Activated naive CD8-positive, alpha-beta T cell treated with anti-CD3 and anti-CD28 coated beads, Interleukin-2, amount 10 ng/mL, durations not matched to agents 7 days and 5 days (primary cell): ENCODE data around the gene INHBB. TPM values are rescaled to one million over a fixed set of nuclear protein-coding genes. Genes with fewer than 3 reads are reported as not detected.
"Not testable (repeated sequence)": the region's sequence is repeated elsewhere in the genome, so short reads cannot be mapped to it uniquely, and the experiment has no call there.

Experiments used
- ATAC-seq: fragments of 150-1000 bp; cut with Tn5 transposase; one replicate; pipeline ENCODE4 v1.10.0; 2021; ENCODE audit warnings: low read depth, moderate library complexity
- POLR2A ChIA-PET: fragments of 350-600 bp; sonication (Branson Sonifier 250); formaldehyde crosslinking; loops from one replicate; lab custom pipeline; 2021; ENCODE audit warnings: antibody characterized with exemption; lab: Charles Lee
- DNase-seq: peaks from one replicate; pipeline ENCODE4 v3.0.0; 2021
- H3K27ac Mint-ChIP-seq: one replicate; pipeline ENCODE4 v1.8.0; 2022; ENCODE audit warnings: mild to moderate bottlenecking, mixed read lengths
- H3K27me3 Mint-ChIP-seq: one replicate; pipeline ENCODE4 v1.8.0; 2022; ENCODE audit warnings: mild to moderate bottlenecking, moderate library complexity, mixed read lengths
- H3K36me3 Mint-ChIP-seq: one replicate; pipeline ENCODE4 v1.8.0; 2021; ENCODE audit warnings: mild to moderate bottlenecking, mixed read lengths
- H3K4me1 Mint-ChIP-seq: one replicate; pipeline ENCODE4 v1.8.0; 2021; ENCODE audit warnings: mixed read lengths
- H3K4me3 Mint-ChIP-seq: one replicate; pipeline ENCODE4 v1.8.0; 2022; ENCODE audit warnings: mild to moderate bottlenecking, moderate library complexity, mixed read lengths
- H3K9me3 Mint-ChIP-seq: one replicate; pipeline ENCODE4 v1.8.0; 2021; ENCODE audit warnings: mixed read lengths
- total RNA-seq, 2 experiments: library from RNA; stranded (reverse); gene quantifications; one replicate each; pipeline ENCODE4 v1.2.3, GENCODE V29; 2021

Gene INHBB
- total RNA-seq, 2 experiments from 2014 or later = not detected

- ATAC-seq, H3K9me3 Mint-ChIP-seq, H3K27ac Mint-ChIP-seq, H3K4me3 Mint-ChIP-seq, DNase-seq, H3K36me3 Mint-ChIP-seq, H3K27me3 Mint-ChIP-seq: not testable (repeated sequence)
- POLR2A ChIA-PET = interaction anchor here (1.0 to 4.2 kb wide), 2 partner anchors 10 to 79 kb away, joined by 3 to 46 read pairs; no protein-coding TSS in a partner anchor
- H3K4me1 Mint-ChIP-seq = peaks cover 32% of the 10 kb centered on the region
Measured at GRCh38 chr2:120310841-120311240, 35.1 kb upstream of the INHBB start.

GRCh38 chr2:120312076-120312475 is 33.9 kb upstream of the INHBB start:
- POLR2A ChIA-PET = interaction anchor here (0.5 to 4.2 kb wide), 7 partner anchors 9 to 135 kb away, joined by 3 to 46 read pairs (median 6); partner anchors contain the start of genes RALB and TMEM185B
- H3K36me3 Mint-ChIP-seq = no peaks in the 10 kb centered on the region

GRCh38 chr2:120312860-120313694 is 32.9 kb upstream of the INHBB start:
- POLR2A ChIA-PET = interaction anchor here (0.5 to 4.2 kb wide), 11 partner anchors 9 to 335 kb away, joined by 3 to 46 read pairs (median 5); partner anchors contain the start of genes EPB41L5, RALB and TMEM185B
- ATAC-seq (peak; percentile 73), DNase-seq (peak; percentile 81)
- H3K4me1 Mint-ChIP-seq = peaks cover 32% of the 10 kb centered on the region
- no peaks in the 10 kb centered on the region for H3K27me3 Mint-ChIP-seq
- H3K4me3 Mint-ChIP-seq = peak overlapping the region; percentile 80
- no peaks in the 10 kb centered on the region for H3K36me3 Mint-ChIP-seq
- H3K27ac Mint-ChIP-seq = peak overlapping the region; percentile 80
- H3K9me3 Mint-ChIP-seq = no peaks in the 10 kb centered on the region

More at GRCh38 chr2:120312076-120312475, 33.9 kb upstream of the INHBB start:
- Mint-ChIP-seq H3K4me3 (peak overlapping the region; percentile 80), H3K4me1 (peaks cover 30% of the 10 kb centered on the region), H3K27me3 (no peaks in the 10 kb centered on the region), H3K27ac (no peak overlapping the region), H3K9me3 (no peaks in the 10 kb centered on the region)
- ATAC-seq (no peak), DNase-seq (no peak)

- H3K4me3 Mint-ChIP-seq = peak overlapping the region; percentile 80
- no peak for ATAC-seq
Measured at GRCh38 chr2:120313695-120314615, 32.0 kb upstream of the INHBB start.

GRCh38 chr2:120314690-120315366 is 31.1 kb upstream of the INHBB start:
- Mint-ChIP-seq H3K9me3 (no peaks in the 10 kb centered on the region), H3K36me3 (no peaks in the 10 kb centered on the region), H3K4me3 (peak overlapping the region; percentile 69), H3K4me1 (peaks cover 35% of the 10 kb centered on the region), H3K27me3 (no peaks in the 10 kb centered on the region), H3K27ac (peak overlapping the region; percentile 82)
- POLR2A ChIA-PET = interaction anchor here (0.8 to 4.2 kb wide), 7 partner anchors 11 to 138 kb away, joined by 3 to 46 read pairs (median 3); partner anchors contain the start of gene RALB
- DNase-seq (peak; percentile 41), ATAC-seq (peak; percentile 82)

More at GRCh38 chr2:120313695-120314615, 32.0 kb upstream of the INHBB start:
- no peak for DNase-seq
- Mint-ChIP-seq H3K9me3 (no peaks in the 10 kb centered on the region), H3K27ac (peak overlapping the region; percentile 82), H3K27me3 (no peaks in the 10 kb centered on the region), H3K36me3 (no peaks in the 10 kb centered on the region), H3K4me1 (peaks cover 35% of the 10 kb centered on the region)
- POLR2A ChIA-PET = interaction anchor here (0.5 to 4.2 kb wide), 14 partner anchors 10 to 334 kb away, joined by 3 to 46 read pairs (median 4); partner anchors contain the start of genes EPB41L5, RALB and TMEM185B

GRCh38 chr2:120315367-120316033 is 30.4 kb upstream of the INHBB start:
- ATAC-seq (no peak), DNase-seq (no peak)
- Mint-ChIP-seq H3K4me1 (peaks cover 31% of the 10 kb centered on the region), H3K4me3 (no peak overlapping the region), H3K9me3 (no peaks in the 10 kb centered on the region), H3K27me3 (peaks cover under 1% of the 10 kb centered on the region), H3K27ac (peak overlapping the region; percentile 82), H3K36me3 (no peaks in the 10 kb centered on the region)
- POLR2A ChIA-PET = interaction anchor here (1.0 to 1.2 kb wide), 2 partner anchors 63 to 75 kb away, joined by 3 read pairs; partner anchors contain the start of gene RALB

GRCh38 chr2:120316071-120316470 is 29.9 kb upstream of the INHBB start:
- POLR2A ChIA-PET = no interaction called here
- no peaks in the 10 kb centered on the region for H3K9me3 Mint-ChIP-seq
- H3K27ac Mint-ChIP-seq = peak overlapping the region; percentile 37
- peaks cover 30% of the 10 kb centered on the region for H3K4me1 Mint-ChIP-seq
- DNase-seq (no peak), ATAC-seq (no peak)
- H3K4me3 Mint-ChIP-seq = no peak overlapping the region
- peaks cover 3% of the 10 kb centered on the region for H3K27me3 Mint-ChIP-seq
- no peaks in the 10 kb centered on the region for H3K36me3 Mint-ChIP-seq

GRCh38 chr2:120316528-120317179 is 29.3 kb upstream of the INHBB start:
- DNase-seq (no peak), ATAC-seq (no peak)
- H3K9me3 Mint-ChIP-seq = no peaks in the 10 kb centered on the region
- H3K27me3 Mint-ChIP-seq = peaks cover 3% of the 10 kb centered on the region
- peaks cover 30% of the 10 kb centered on the region for H3K4me1 Mint-ChIP-seq
- H3K4me3 Mint-ChIP-seq = no peak overlapping the region
- no peaks in the 10 kb centered on the region for H3K36me3 Mint-ChIP-seq
- peak overlapping the region; percentile 49 for H3K27ac Mint-ChIP-seq
- POLR2A ChIA-PET = interaction anchor here (0.6 kb wide), 1 partner anchor 86 kb away, joined by 3 read pairs; no protein-coding TSS in a partner anchor

GRCh38 chr2:120317180-120317533 is 28.8 kb upstream of the INHBB start:
- POLR2A ChIA-PET = interaction anchor here (0.6 kb wide), 1 partner anchor 87 kb away, joined by 3 read pairs; no protein-coding TSS in a partner anchor
- Mint-ChIP-seq H3K27me3 (peaks cover 3% of the 10 kb centered on the region), H3K4me1 (peaks cover 29% of the 10 kb centered on the region), H3K27ac (peak overlapping the region; percentile 49), H3K9me3 (no peaks in the 10 kb centered on the region), H3K36me3 (no peaks in the 10 kb centered on the region), H3K4me3 (no peak overlapping the region)
- ATAC-seq (no peak), DNase-seq (no peak)

GRCh38 chr2:120317916-120318315 is 28.0 kb upstream of the INHBB start:
- peaks cover 24% of the 10 kb centered on the region for H3K4me1 Mint-ChIP-seq
- H3K36me3 Mint-ChIP-seq = no peaks in the 10 kb centered on the region
- H3K27ac Mint-ChIP-seq = no peak overlapping the region
- DNase-seq (no peak), ATAC-seq (no peak)
- H3K9me3 Mint-ChIP-seq = no peaks in the 10 kb centered on the region
- H3K4me3 Mint-ChIP-seq = no peak overlapping the region
- H3K27me3 Mint-ChIP-seq = peaks cover 6% of the 10 kb centered on the region
- POLR2A ChIA-PET = no interaction called here

- DNase-seq (no peak), ATAC-seq (no peak)
- POLR2A ChIA-PET = no interaction called here
- Mint-ChIP-seq H3K4me3 (no peak overlapping the region), H3K27me3 (peaks cover 6% of the 10 kb centered on the region), H3K9me3 (no peaks in the 10 kb centered on the region), H3K27ac (no peak overlapping the region), H3K36me3 (no peaks in the 10 kb centered on the region), H3K4me1 (peaks cover 20% of the 10 kb centered on the region)
Measured at GRCh38 chr2:120318626-120319025, 27.3 kb upstream of the INHBB start.
